Brain microvascular endothelial cell (primary cell): ENCODE measurements around the gene SART3.
"Not testable (repeated sequence)": the region's sequence is repeated elsewhere in the genome, so short reads cannot be mapped to it uniquely, and the experiment has no call there.

Source experiments
- DNase-seq: peaks from one replicate; pipeline ENCODE4 v3.0.0-alpha.2; 2020
- H3K27ac ChIP-seq: fragments of 250-450 bp; sonication (Bioruptor Pico); 2 replicates; pipeline ENCODE4 v1.5.1; 2020; ENCODE audit warnings: mild to moderate bottlenecking, moderate library complexity
- H3K27me3 ChIP-seq: fragments of 250-450 bp; sonication (Bioruptor Pico); replicated peaks from 2 replicates; pipeline ENCODE4 v1.5.1; 2020; ENCODE audit warnings: mild to moderate bottlenecking
- H3K36me3 ChIP-seq: fragments of 250-450 bp; sonication (Bioruptor Pico); replicated peaks from 2 replicates; pipeline ENCODE4 v1.5.1; 2020; ENCODE audit warnings: mild to moderate bottlenecking
- H3K4me3 ChIP-seq: 2 replicates; pipeline ENCODE4 v1.5.1; 2011; ENCODE audit warnings: low read depth, mild to moderate bottlenecking, control low read depth, low read length, moderate library complexity
- CTCF ChIP-seq: IDR thresholded peaks from 2 replicates; pipeline ENCODE4 v1.5.1; 2011; ENCODE audit warnings: low read depth, mild to moderate bottlenecking, moderate library complexity, low read length, control low read depth, inconsistent platforms; ENCODE audit errors: missing control alignments
- in situ Hi-C: cut with HindIII; loops from 2 replicates; pipeline ENCODE4 v1.10.0; 2017; ENCODE audit warnings: low sequenced_read_pairs, low pct_ligation_motif_present

Gene SART3

GRCh38 chr12:108495823-108496579, 65.0 kb downstream of the SART3 start:
- in situ Hi-C loops: no loop called here
- H3K36me3 ChIP-seq: no peaks in the 10 kb centered on the region
- no peak overlapping the region for H3K27ac ChIP-seq
- no peak overlapping the region for H3K4me3 ChIP-seq
- no peak for DNase-seq
- no peak for TF ChIP-seq CTCF
- no peaks in the 10 kb centered on the region for H3K27me3 ChIP-seq

GRCh38 chr12:108495054-108495453, 65.9 kb downstream of the SART3 start:
- H3K36me3 ChIP-seq: no peaks in the 10 kb centered on the region
- no peaks in the 10 kb centered on the region for H3K27me3 ChIP-seq
- DNase-seq: peak; percentile 40
- H3K4me3 ChIP-seq: no peak overlapping the region
- TF ChIP-seq CTCF: peak; percentile 79
- in situ Hi-C loops: no loop called here
- no peak overlapping the region for H3K27ac ChIP-seq

- Histone ChIP-seq H3K4me3 (no peak overlapping the region), H3K27me3 (no peaks in the 10 kb centered on the region), H3K27ac (no peak overlapping the region), H3K36me3 (no peaks in the 10 kb centered on the region)
- no peak for TF ChIP-seq CTCF
- no peak for DNase-seq
- in situ Hi-C loops: no loop called here
Measured at GRCh38 chr12:108491256-108491655, 69.7 kb downstream of the SART3 start.

- H3K36me3 ChIP-seq, in situ Hi-C loops, H3K27ac ChIP-seq, DNase-seq, H3K27me3 ChIP-seq, H3K4me3 ChIP-seq: not testable (repeated sequence)
Measured at GRCh38 chr12:108487029-108487428, 73.9 kb downstream of the SART3 start.

GRCh38 chr12:108485371-108485770, 75.6 kb downstream of the SART3 start:
- H3K27me3 ChIP-seq, in situ Hi-C loops, DNase-seq, H3K27ac ChIP-seq, H3K4me3 ChIP-seq, H3K36me3 ChIP-seq: not testable (repeated sequence)

DNA sequence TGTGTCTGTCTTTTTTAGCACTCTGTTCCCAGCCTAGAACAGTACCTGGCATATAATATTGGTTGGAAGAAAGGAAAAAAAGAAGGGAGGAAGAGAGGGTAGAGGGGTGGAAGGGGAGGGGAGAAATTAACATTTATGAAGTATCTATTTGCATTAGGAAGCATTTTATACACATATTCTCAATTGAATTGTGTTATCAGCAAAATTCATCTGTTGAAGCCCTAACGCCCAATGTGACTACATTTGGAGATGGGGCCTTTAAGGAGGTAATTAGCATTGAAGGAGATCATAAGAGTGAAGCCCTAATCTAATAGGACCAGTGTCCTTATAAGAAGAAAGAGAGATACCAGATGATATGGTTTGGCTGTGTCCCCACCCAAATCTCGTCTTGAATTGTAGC, 76.1 kb downstream of the SART3 start:
- H3K4me3 ChIP-seq: no peak overlapping the region
- in situ Hi-C loops: no loop called here
- TF ChIP-seq CTCF: no peak
- no peak for DNase-seq
- H3K36me3 ChIP-seq: no peaks in the 10 kb centered on the region
- H3K27me3 ChIP-seq: no peaks in the 10 kb centered on the region
- H3K27ac ChIP-seq: no peak overlapping the region

DNA sequence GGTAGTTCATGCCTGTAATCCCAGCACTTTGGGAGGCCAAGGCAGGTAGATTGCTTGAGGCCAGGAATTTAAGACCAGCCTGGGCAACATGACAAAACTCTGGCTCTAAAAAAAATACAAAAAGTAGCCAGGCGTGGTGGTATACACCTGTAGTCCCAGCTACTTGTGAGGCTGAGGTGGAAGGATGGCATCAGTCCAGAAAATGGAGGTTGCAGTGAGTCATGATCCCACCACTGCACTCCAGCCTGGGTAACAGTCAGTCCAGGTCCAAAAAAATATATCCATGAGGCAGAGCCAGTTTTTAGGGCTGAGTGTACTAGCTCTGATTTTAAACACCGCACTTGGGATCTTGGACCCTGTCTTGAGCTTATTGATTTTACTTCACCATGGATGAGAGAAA, 76.5 kb downstream of the SART3 start:
- DNase-seq: no peak
- no peak for TF ChIP-seq CTCF
- Histone ChIP-seq H3K36me3 (no peaks in the 10 kb centered on the region), H3K27me3 (no peaks in the 10 kb centered on the region), H3K27ac (no peak overlapping the region), H3K4me3 (no peak overlapping the region)
- in situ Hi-C loops: no loop called here
